ENCODE measurements around the gene HS3ST4. TPM values are rescaled to one million over a fixed set of nuclear protein-coding genes. Genes with fewer than 3 reads are reported as not detected.

HS3ST4 gene
- total and polyA plus RNA-seq, 2 of the 8 experiments (the other 6 are each of a cell fraction or from before 2014, with no cell fraction given): 1.9 to 3.3 TPM

DNA sequence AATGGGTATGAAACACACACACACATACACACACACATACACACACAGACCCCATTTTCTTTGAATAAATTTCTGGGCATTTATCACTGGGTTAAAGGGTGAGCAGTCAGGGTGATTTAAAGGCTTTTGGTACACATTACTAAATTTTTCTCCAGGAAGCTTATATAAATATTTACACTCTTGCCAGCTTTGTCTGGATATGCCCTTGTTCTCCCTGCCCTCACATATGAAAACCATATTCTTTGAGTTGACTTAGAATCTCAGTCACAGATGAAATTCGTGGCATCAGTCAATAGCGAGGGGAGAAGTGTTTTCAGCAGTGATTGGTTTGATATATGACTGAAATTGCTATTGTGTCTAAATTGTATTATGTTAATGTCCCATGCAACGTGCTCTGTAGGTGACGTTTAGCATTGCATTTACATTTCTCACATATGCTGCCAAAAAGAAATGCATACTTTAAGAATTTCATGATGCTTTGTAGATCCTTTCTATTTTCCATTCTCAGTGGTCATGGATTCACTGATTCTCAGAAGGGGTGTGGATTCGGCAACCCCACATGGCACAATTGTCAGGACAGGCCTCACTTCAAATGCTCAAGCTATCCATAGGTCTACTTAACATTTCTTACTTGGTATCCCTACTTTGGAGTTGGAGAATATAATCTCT is 34.8 kb downstream of the HS3ST4 start:
- no peak overlapping the region for H4K8ac ChIP-seq (ENCODE audit: extremely low read depth, insufficient read depth, low read length)
- H4K20me1 ChIP-seq (replicated peaks in 1 of 2; ENCODE audit: control insufficient read depth in 1 of 2, insufficient read depth in 2 of 2, low read length in 2 of 2): no peaks in the 10 kb centered on the region
- no peak overlapping the region for H3K23ac ChIP-seq (ENCODE audit: insufficient read length)
- no peak overlapping the region for H4K91ac ChIP-seq (replicated peaks; ENCODE audit: insufficient read length, low read length)
- H3K4ac ChIP-seq (replicated peaks; ENCODE audit: insufficient read length, low read depth, low read length): no peak overlapping the region
- POLR2A ChIA-PET (ENCODE audit: partially characterized antibody): interaction anchor here (0.7 kb wide), 1 partner anchor 922 kb away, joined by 3 read pairs; no protein-coding TSS in a partner anchor
- no peaks in the 10 kb centered on the region for H3K79me1 ChIP-seq (ENCODE audit: low read depth, low read length)
- no peak overlapping the region for H3K18ac ChIP-seq (ENCODE audit: extremely low read depth, low read length)
- H2BK12ac ChIP-seq (ENCODE audit: low read depth, low read length): no peak overlapping the region
- no peaks in the 10 kb centered on the region for H3K36me3 ChIP-seq (ENCODE audit: control insufficient read depth in 2 of 4, insufficient read depth in 4 of 4, low read length in 3 of 4)
- H2BK15ac ChIP-seq (ENCODE audit: low read length): no peak overlapping the region
- no peak overlapping the region for H3K4me3 ChIP-seq (ENCODE audit: extremely low read depth in 1 of 4, insufficient read depth in 2 of 4, low read depth in 3 of 4, low read length in 4 of 4)
- H4K5ac ChIP-seq (ENCODE audit: insufficient read length, low read depth, low read length): no peak overlapping the region
- DNase-seq (ENCODE audit: low read depth in 1 of 2, low spot score in 2 of 2): no peak
- no peaks in the 10 kb centered on the region for H3K79me2 ChIP-seq (ENCODE audit: control insufficient read depth in 1 of 2, insufficient read depth in 2 of 2, low read length in 2 of 2)
- 67% methylated on average over 5 of the region's 5 CpGs; no CpG with 5 or more reads in 1 of the 2 experiments for WGBS, 2 experiments (ENCODE audit: extremely low coverage in 1 of 2, insufficient coverage in 1 of 2, insufficient read length in 1 of 2, insufficient replicate concordance in 2 of 2, low coverage in 1 of 2, low lambda C conversion rate in 2 of 2, missing lambda C conversion rate in 1 of 2)
- CTCF ChIA-PET (ENCODE audit: partially characterized antibody): no interaction called here
- H3K4me2 ChIP-seq (ENCODE audit: insufficient read depth in 1 of 2, low read depth in 2 of 2, low read length in 2 of 2): no peak overlapping the region
- H2BK120ac ChIP-seq (replicated peaks; ENCODE audit: low read depth, low read length): no peak overlapping the region
- FAIRE-seq: peak; percentile 55
- H3K27ac ChIP-seq (ENCODE audit: low read depth, low read length): no peak overlapping the region
- no peak overlapping the region for H2AFZ ChIP-seq (ENCODE audit: low read length)
- no peak overlapping the region for H3K14ac ChIP-seq (ENCODE audit: insufficient read length)
- H3K56ac ChIP-seq (replicated peaks; ENCODE audit: insufficient read length, low read depth, low read length): no peak overlapping the region
- H3K27me3 ChIP-seq (replicated peaks in 1 of 4; ENCODE audit: control insufficient read depth in 3 of 4, extremely low read depth in 1 of 4, insufficient read depth in 3 of 4, low read length in 3 of 4): no peaks in the 10 kb centered on the region
- H2AK5ac ChIP-seq (ENCODE audit: low read depth, low read length): no peak overlapping the region
- no peak overlapping the region for H3K9ac ChIP-seq (replicated peaks in 1 of 4; ENCODE audit: extremely low read depth in 1 of 4, low read depth in 3 of 4, low read length in 3 of 4)
- no peaks in the 10 kb centered on the region for H3K9me3 ChIP-seq (ENCODE audit: insufficient read depth in 2 of 2, low read depth in 1 of 2, low read length in 1 of 2)
- no peak overlapping the region for H2BK5ac ChIP-seq (ENCODE audit: low read depth, low read length)
- H3K23me2 ChIP-seq (ENCODE audit: low read depth, low read length): no peaks in the 10 kb centered on the region; the same call in 1 of the 2 replicates
- no peak overlapping the region for H2BK20ac ChIP-seq (ENCODE audit: low read length)
- no peaks in the 10 kb centered on the region for H3K4me1 ChIP-seq (replicated peaks in 1 of 4; ENCODE audit: control insufficient read depth in 3 of 4, insufficient read depth in 4 of 4, low read length in 3 of 4)
- TF ChIP-seq POU5F1 (IDR thresholded peaks at IDR 0.05; ENCODE audit: low read depth, low read length) (no peak), BCL11A (IDR thresholded peaks at IDR 0.05; ENCODE audit: low read depth in 2 of 2, low read length in 2 of 2) (no peak), JUN (IDR thresholded peaks at IDR 0.05; ENCODE audit: low read depth, low read length) (no peak), MAFK (IDR thresholded peaks at IDR 0.05; ENCODE audit: low read depth, low read length) (no peak), PHF8 (conservative IDR thresholded peaks at IDR 0.05; ENCODE audit: low read depth, low read length) (no peak), TEAD4 (IDR thresholded peaks at IDR 0.05; ENCODE audit: low read depth, low read length) (no peak), EP300 (IDR thresholded peaks at IDR 0.05; ENCODE audit: borderline replicate concordance in 1 of 2, low read depth in 2 of 2, low read length in 2 of 2) (no peak), GTF2F1 (IDR thresholded peaks at IDR 0.05; ENCODE audit: borderline replicate concordance, low read depth, low read length) (no peak), RNF2 (IDR thresholded peaks at IDR 0.05; ENCODE audit: borderline replicate concordance, low read depth, low read length, missing control alignments, poor library complexity, severe bottlenecking) (no peak), NANOG (IDR thresholded peaks at IDR 0.05; ENCODE audit: insufficient read depth, low read depth, low read length, poor library complexity, severe bottlenecking) (no peak), HDAC2 (IDR thresholded peaks at IDR 0.05; ENCODE audit: borderline replicate concordance in 1 of 2, low read depth in 2 of 2, low read length in 2 of 2) (no peak), EGR1 (IDR thresholded peaks at IDR 0.05; ENCODE audit: borderline replicate concordance, low read depth, low read length) (no peak)
